Keratinocyte (primary cell): ENCODE measurements around the gene PARM1.

ENCODE experiments used
- CTCF ChIP-seq, 3 experiments: IDR thresholded peaks in 1 of 3; conservative IDR thresholded peaks in 1 of 3; optimal IDR thresholded peaks in 1 of 3; 2 replicates in 2 of 3; 3 replicates in 1 of 3; pipeline versions ENCODE3 to v1.5.1; 2011; ENCODE audit warnings: low read length in 3 of 3, mild to moderate bottlenecking in 3 of 3, moderate library complexity in 2 of 3, control low read depth in 1 of 3, inconsistent platforms in 1 of 3; ENCODE audit not compliant: insufficient read depth in 2 of 3; ENCODE audit errors: extremely low read depth in 1 of 3
- EZH2 ChIP-seq: IDR thresholded peaks from one replicate; pipeline ENCODE4 v1.6.1; 2012; ENCODE audit warnings: inconsistent platforms, mild to moderate bottlenecking, low read length, moderate library complexity

DNA sequence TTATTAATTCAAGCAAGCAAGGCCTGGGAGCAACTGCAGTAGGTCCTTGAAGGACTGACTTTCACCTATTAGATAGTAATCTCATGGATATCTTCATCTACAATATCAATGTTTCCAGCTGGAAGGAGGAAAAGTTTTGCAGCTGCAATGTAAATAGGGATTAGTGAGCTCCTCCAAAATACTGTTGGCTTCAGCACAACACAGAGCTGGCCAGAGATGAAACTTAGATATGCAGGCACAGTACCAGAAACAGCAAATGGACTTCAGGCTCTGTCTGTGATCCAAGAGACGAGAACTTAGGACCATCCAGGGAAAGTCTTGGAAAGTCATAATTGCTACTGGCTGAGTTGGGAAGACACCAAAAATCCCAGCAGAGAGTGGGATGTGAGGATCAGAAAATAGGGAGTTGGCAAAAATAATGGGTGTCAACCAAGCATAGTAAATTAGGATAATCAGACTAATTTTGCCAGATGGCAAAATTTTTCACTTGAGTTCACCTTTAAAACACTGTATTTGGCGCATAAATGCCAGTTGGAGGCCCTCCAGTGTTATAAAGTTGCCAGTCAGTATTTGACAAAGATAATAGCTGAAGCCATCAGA, 57.5 kb downstream of the PARM1 start:
- TF ChIP-seq CTCF (optimal IDR thresholded peaks at IDR 0.05 in 1 of 3, IDR thresholded peaks at IDR 0.05 in 1 of 3, conservative IDR thresholded peaks at IDR 0.05 in 1 of 3; ENCODE audit: extremely low read depth in 1 of 3, insufficient read depth in 2 of 3, low read length in 3 of 3) (no peak), EZH2 (no peak)
